HCT116 (cell line): Measurements from ENCODE around the gene SND1. TPM values are rescaled to one million over a fixed set of nuclear protein-coding genes. Genes with fewer than 3 reads are reported as not detected.

Source experiments
- ATAC-seq: fragments of 200-7000 bp; cut with Tn5 transposase; 2 replicates; pipeline ENCODE4 v1.9.1; 2020; ENCODE audit warnings: mild to moderate bottlenecking, moderate library complexity
- BruUV-seq: library from RNA; stranded (reverse); fragments of 400-500 nt; replicated peaks from 2 replicates; lab custom pipeline; 2021; lab: Mats Ljungman, UMichigan
- CTCF ChIA-PET: fragments of 300-600 bp; sonication (Branson Sonifier 250); formaldehyde crosslinking; loops from one replicate; lab custom pipeline; 2021; ENCODE audit warnings: antibody characterized with exemption; lab: Charles Lee
- POLR2A ChIA-PET: fragments of 300-600, 350-600 bp; sonication (Branson Sonifier 250); formaldehyde crosslinking; loops from one replicate; lab custom pipeline; 2021; ENCODE audit warnings: antibody characterized with exemption; lab: Charles Lee
- RAD21 ChIA-PET, 2 experiments: fragments of 300-600 bp; sonication (Branson Sonifier 250); formaldehyde crosslinking; loops; one replicate each; lab custom pipeline; 2023; ENCODE audit warnings: low total read pairs in 2 of 2; ENCODE audit not compliant: uncharacterized antibody in 2 of 2, unreplicated experiment in 2 of 2, low non-redundant PET in 1 of 2; lab: Charles Lee
- DNase-seq: peaks from one replicate; pipeline ENCODE4 v3.0.0-alpha.2; 2010; ENCODE audit warnings: low read depth, low spot score
- H2AFZ ChIP-seq: fragments of 200-600 bp; shearing (Covaris generic), sonication (generic); 2 replicates; pipeline ENCODE4 v1.6.1; 2017; ENCODE audit warnings: low read depth, mixed run types, mixed read lengths, antibody characterized with exemption, low read length; ENCODE audit not compliant: poor library complexity, severe bottlenecking
- H3K27ac ChIP-seq: 2 replicates; pipeline ENCODE4 v1.5.1; 2012; ENCODE audit warnings: low read depth, low read length
- H3K27me3 ChIP-seq: fragments of 200-600 bp; sonication (generic); 2 replicates; pipeline ENCODE4 v1.6.1; 2016; ENCODE audit warnings: mixed run types, low read length, mixed read lengths; ENCODE audit not compliant: insufficient read depth
- H3K36me3 ChIP-seq, 2 experiments: fragments of 200-500 bp in 1 of 2; fragments of 200-600 bp in 1 of 2; sonication (Bioruptor generic) in 1 of 2; sonication (generic) in 1 of 2; 2 replicates each; pipeline versions ENCODE4 v1.5.1 to v1.6.1; 2014 to 2016; ENCODE audit warnings: low read length in 2 of 2, inconsistent platforms in 1 of 2, mixed read lengths in 1 of 2, mixed run types in 1 of 2; ENCODE audit not compliant: insufficient read depth in 2 of 2, control insufficient read depth in 1 of 2
- H3K4me1 ChIP-seq, 2 experiments: fragments of 200-600 bp in 1 of 2; sonication (generic) in 1 of 2; 2 replicates each; pipeline versions ENCODE4 v1.5.1 to v1.6.1; 2012 to 2017; ENCODE audit warnings: low read length in 2 of 2, inconsistent platforms in 1 of 2, mild to moderate bottlenecking in 1 of 2, mixed read lengths in 1 of 2, mixed run types in 1 of 2, moderate library complexity in 1 of 2; ENCODE audit not compliant: insufficient read depth in 2 of 2, control insufficient read depth in 1 of 2
- H3K4me2 ChIP-seq: fragments of 200-600 bp; sonication (generic); 2 replicates; pipeline ENCODE4 v1.6.1; 2017; ENCODE audit warnings: mixed run types, low read length, mixed read lengths
- H3K4me3 ChIP-seq, 2 experiments: fragments of 200-600 bp in 1 of 2; sonication (generic) in 1 of 2; replicated peaks in 1 of 2; 2 replicates each; pipeline ENCODE4 v1.5.1; 2011 to 2016; ENCODE audit warnings: low read length in 2 of 2, control low read depth in 1 of 2, low read depth in 1 of 2, mild to moderate bottlenecking in 1 of 2, mixed read lengths in 1 of 2, mixed run types in 1 of 2
- H3K79me2 ChIP-seq: fragments of 200-600 bp; sonication (generic); 2 replicates; pipeline ENCODE4 v1.6.1; 2017; ENCODE audit warnings: mild to moderate bottlenecking, mixed run types, low read length, moderate library complexity, mixed read lengths; ENCODE audit not compliant: insufficient read depth
- H3K9ac ChIP-seq: fragments of 200-600 bp; sonication (generic); 2 replicates; pipeline ENCODE4 v1.6.1; 2016; ENCODE audit warnings: low read length, mixed read lengths
- H3K9me2 ChIP-seq: fragments of 200-600 bp; sonication (generic), shearing (Covaris generic); 2 replicates; pipeline ENCODE4 v1.6.1; 2017; ENCODE audit warnings: mixed run types, mild to moderate bottlenecking, moderate library complexity; ENCODE audit not compliant: insufficient read depth
- H3K9me3 ChIP-seq, 2 experiments: fragments of 200-500 bp in 1 of 2; fragments of 200-600 bp in 1 of 2; sonication (Bioruptor generic) in 1 of 2; sonication (generic) in 1 of 2; 2 replicates each; pipeline ENCODE4 v1.6.1; 2014 to 2017; ENCODE audit warnings: low read length in 2 of 2, mixed read lengths in 2 of 2, inconsistent platforms in 1 of 2, low read depth in 1 of 2, mild to moderate bottlenecking in 1 of 2, mixed run types in 1 of 2, moderate library complexity in 1 of 2; ENCODE audit not compliant: control insufficient read depth in 1 of 2, insufficient read depth in 1 of 2
- H4K20me1 ChIP-seq: fragments of 200-600 bp; sonication (generic), shearing (Covaris generic); 2 replicates; pipeline ENCODE4 v1.6.1; 2017; ENCODE audit warnings: mixed run types, mild to moderate bottlenecking, moderate library complexity; ENCODE audit not compliant: insufficient read depth
- ATF3 ChIP-seq: IDR thresholded peaks from 2 replicates; pipeline ENCODE4 v1.6.1; 2012
- CBX3 ChIP-seq: IDR thresholded peaks from 2 replicates; pipeline ENCODE4 v1.6.1; 2012; ENCODE audit warnings: low read depth
- CEBPB ChIP-seq: IDR thresholded peaks from 2 replicates; pipeline ENCODE4 v1.6.1; 2012; ENCODE audit warnings: low read depth
- EGR1 ChIP-seq: IDR thresholded peaks from 2 replicates; pipeline ENCODE4 v1.6.1; 2012; ENCODE audit warnings: low read depth
- ELF1 ChIP-seq: IDR thresholded peaks from 2 replicates; pipeline ENCODE4 v1.6.1; 2012; ENCODE audit warnings: low read depth, borderline replicate concordance
- EZH2phosphoT487 ChIP-seq: fragments of 200-600 bp; IDR thresholded peaks from 2 replicates; pipeline ENCODE4 v1.6.1; 2018; ENCODE audit warnings: antibody characterized with exemption, borderline replicate concordance
- FOSL1 ChIP-seq: IDR thresholded peaks from 2 replicates; pipeline ENCODE4 v1.6.1; 2012; ENCODE audit warnings: low read depth
- JUND ChIP-seq: IDR thresholded peaks from 2 replicates; pipeline ENCODE4 v1.6.1; 2012
- POLR2A ChIP-seq: IDR thresholded peaks from 2 replicates; pipeline ENCODE4 v1.7.0; 2011; ENCODE audit warnings: borderline replicate concordance; ENCODE audit not compliant: insufficient read depth, insufficient read length; ENCODE audit errors: extremely low read depth
- POLR2AphosphoS5 ChIP-seq: IDR thresholded peaks from 2 replicates; pipeline ENCODE4 v1.6.1; 2011; ENCODE audit warnings: mild to moderate bottlenecking, low read depth, low read length, moderate library complexity
- RAD21 ChIP-seq: IDR thresholded peaks from 2 replicates; pipeline ENCODE4 v1.6.1; 2012; ENCODE audit warnings: low read depth, mild to moderate bottlenecking
- SIN3A ChIP-seq: IDR thresholded peaks from 2 replicates; pipeline ENCODE4 v1.6.1; 2012; ENCODE audit warnings: low read depth
- SP1 ChIP-seq: IDR thresholded peaks from 2 replicates; pipeline ENCODE4 v1.6.1; 2012; ENCODE audit warnings: low read depth
- SRF ChIP-seq: IDR thresholded peaks from 2 replicates; pipeline ENCODE4 v1.6.1; 2012; ENCODE audit warnings: low read depth
- TCF7L2 ChIP-seq: IDR thresholded peaks from 2 replicates; pipeline ENCODE4 v1.7.0; 2011; ENCODE audit warnings: borderline replicate concordance, inconsistent platforms; ENCODE audit not compliant: insufficient read depth, insufficient read length; ENCODE audit errors: extremely low read depth
- YY1 ChIP-seq: IDR thresholded peaks from 2 replicates; pipeline ENCODE4 v1.6.1; 2011; ENCODE audit warnings: low read length, low read depth, moderate library complexity, mild to moderate bottlenecking; ENCODE audit not compliant: insufficient replicate concordance; ENCODE audit errors: extremely low read depth
- ZBTB33 ChIP-seq: IDR thresholded peaks from 2 replicates; pipeline ENCODE4 v1.6.1; 2011; ENCODE audit warnings: mild to moderate bottlenecking, low read length, moderate library complexity; ENCODE audit not compliant: insufficient replicate concordance; ENCODE audit errors: extremely low read depth
- ZNF274 ChIP-seq: fragments of 200-500 bp; sonication (Bioruptor generic); IDR thresholded peaks from 2 replicates; pipeline ENCODE4 v1.6.1; 2014; ENCODE audit warnings: mild to moderate bottlenecking, low read depth, low read length, inconsistent platforms
- intact Hi-C: fragments of 100-400 bp; cut with micrococcal nuclease; formaldehyde crosslinking; loops from 2 replicates; pipeline ENCODE4 v1.10.0; 2022
- total RNA-seq: library from RNA; stranded (reverse); gene quantifications from one replicate; pipeline ENCODE4 v1.2.1, GENCODE V29; 2021; ENCODE audit not compliant: unreplicated experiment
- TF ChIP-seq, protein P1 (sequence below), 3 experiments: fragments of 200-600 bp in 1 of 3; sonication (generic) in 1 of 3; IDR thresholded peaks in 2 of 3; conservative IDR thresholded peaks in 1 of 3; 2 replicates each; pipeline ENCODE4 v1.5.1; 2012 to 2017; ENCODE audit warnings: low read depth in 2 of 3, low read length in 2 of 3, antibody characterized with exemption in 1 of 3, borderline replicate concordance in 1 of 3, control low read depth in 1 of 3, mild to moderate bottlenecking in 1 of 3, mixed read lengths in 1 of 3, mixed run types in 1 of 3, moderate library complexity in 1 of 3; ENCODE audit not compliant: insufficient read depth in 1 of 3
- TF ChIP-seq, protein P2 (sequence below): IDR thresholded peaks from 2 replicates; pipeline ENCODE4 v1.6.1; 2012; ENCODE audit warnings: low read depth

The SND1 gene
- total RNA-seq, 1 experiment from 2014 or later = 169 TPM

GRCh38 chr7:128074736-128075135 is 422.7 kb downstream of the SND1 start:
- intact Hi-C loops = no loop called here
- RAD21 ChIA-PET = no interaction called here
- Histone ChIP-seq H3K36me3 (peaks cover 0 to 2% of the 10 kb centered on the region in 2 experiments; a peak in 1 of 4 replicates), H3K9me2 (no peaks in the 10 kb centered on the region), H3K9me3 (no peaks in the 10 kb centered on the region), H3K27me3 (no peaks in the 10 kb centered on the region), H3K9ac (no peak overlapping the region), H3K27ac (no peak overlapping the region), H3K79me2 (no peaks in the 10 kb centered on the region), H2AFZ (no peak overlapping the region), H4K20me1 (no peaks in the 10 kb centered on the region), H3K4me3 (no peak overlapping the region), H3K4me1 (no peaks in the 10 kb centered on the region), H3K4me2 (no peak overlapping the region)
- ATAC-seq = no peak
- no TSS peak for BruUV-seq
- no peak for DNase-seq
- POLR2A ChIA-PET = no interaction called here
- TF ChIP-seq ATF3 = no peak
- no peak for TF ChIP-seq ELF1
- no peak for TF ChIP-seq CEBPB
- no peak for TF ChIP-seq ZNF274
- TF ChIP-seq SIN3A = no peak
- no peak for TF ChIP-seq JUND
- TF ChIP-seq, protein P1, sequence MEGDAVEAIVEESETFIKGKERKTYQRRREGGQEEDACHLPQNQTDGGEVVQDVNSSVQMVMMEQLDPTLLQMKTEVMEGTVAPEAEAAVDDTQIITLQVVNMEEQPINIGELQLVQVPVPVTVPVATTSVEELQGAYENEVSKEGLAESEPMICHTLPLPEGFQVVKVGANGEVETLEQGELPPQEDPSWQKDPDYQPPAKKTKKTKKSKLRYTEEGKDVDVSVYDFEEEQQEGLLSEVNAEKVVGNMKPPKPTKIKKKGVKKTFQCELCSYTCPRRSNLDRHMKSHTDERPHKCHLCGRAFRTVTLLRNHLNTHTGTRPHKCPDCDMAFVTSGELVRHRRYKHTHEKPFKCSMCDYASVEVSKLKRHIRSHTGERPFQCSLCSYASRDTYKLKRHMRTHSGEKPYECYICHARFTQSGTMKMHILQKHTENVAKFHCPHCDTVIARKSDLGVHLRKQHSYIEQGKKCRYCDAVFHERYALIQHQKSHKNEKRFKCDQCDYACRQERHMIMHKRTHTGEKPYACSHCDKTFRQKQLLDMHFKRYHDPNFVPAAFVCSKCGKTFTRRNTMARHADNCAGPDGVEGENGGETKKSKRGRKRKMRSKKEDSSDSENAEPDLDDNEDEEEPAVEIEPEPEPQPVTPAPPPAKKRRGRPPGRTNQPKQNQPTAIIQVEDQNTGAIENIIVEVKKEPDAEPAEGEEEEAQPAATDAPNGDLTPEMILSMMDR (IDR thresholded peaks at IDR 0.05 in 2 of 3, conservative IDR thresholded peaks at IDR 0.05 in 1 of 3; ENCODE audit: borderline replicate concordance in 1 of 3, insufficient read depth in 1 of 3, low read depth in 2 of 3, low read length in 2 of 3) = no peak
- TF ChIP-seq ZBTB33 = no peak
- no peak for TF ChIP-seq POLR2A
- no peak for TF ChIP-seq POLR2AphosphoS5
- TF ChIP-seq RAD21 = no peak
- TF ChIP-seq, protein P2, sequence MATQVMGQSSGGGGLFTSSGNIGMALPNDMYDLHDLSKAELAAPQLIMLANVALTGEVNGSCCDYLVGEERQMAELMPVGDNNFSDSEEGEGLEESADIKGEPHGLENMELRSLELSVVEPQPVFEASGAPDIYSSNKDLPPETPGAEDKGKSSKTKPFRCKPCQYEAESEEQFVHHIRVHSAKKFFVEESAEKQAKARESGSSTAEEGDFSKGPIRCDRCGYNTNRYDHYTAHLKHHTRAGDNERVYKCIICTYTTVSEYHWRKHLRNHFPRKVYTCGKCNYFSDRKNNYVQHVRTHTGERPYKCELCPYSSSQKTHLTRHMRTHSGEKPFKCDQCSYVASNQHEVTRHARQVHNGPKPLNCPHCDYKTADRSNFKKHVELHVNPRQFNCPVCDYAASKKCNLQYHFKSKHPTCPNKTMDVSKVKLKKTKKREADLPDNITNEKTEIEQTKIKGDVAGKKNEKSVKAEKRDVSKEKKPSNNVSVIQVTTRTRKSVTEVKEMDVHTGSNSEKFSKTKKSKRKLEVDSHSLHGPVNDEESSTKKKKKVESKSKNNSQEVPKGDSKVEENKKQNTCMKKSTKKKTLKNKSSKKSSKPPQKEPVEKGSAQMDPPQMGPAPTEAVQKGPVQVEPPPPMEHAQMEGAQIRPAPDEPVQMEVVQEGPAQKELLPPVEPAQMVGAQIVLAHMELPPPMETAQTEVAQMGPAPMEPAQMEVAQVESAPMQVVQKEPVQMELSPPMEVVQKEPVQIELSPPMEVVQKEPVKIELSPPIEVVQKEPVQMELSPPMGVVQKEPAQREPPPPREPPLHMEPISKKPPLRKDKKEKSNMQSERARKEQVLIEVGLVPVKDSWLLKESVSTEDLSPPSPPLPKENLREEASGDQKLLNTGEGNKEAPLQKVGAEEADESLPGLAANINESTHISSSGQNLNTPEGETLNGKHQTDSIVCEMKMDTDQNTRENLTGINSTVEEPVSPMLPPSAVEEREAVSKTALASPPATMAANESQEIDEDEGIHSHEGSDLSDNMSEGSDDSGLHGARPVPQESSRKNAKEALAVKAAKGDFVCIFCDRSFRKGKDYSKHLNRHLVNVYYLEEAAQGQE = no peak
- no peak for TF ChIP-seq SP1
- TF ChIP-seq FOSL1 = no peak
- no peak for TF ChIP-seq TCF7L2
- TF ChIP-seq EGR1 = no peak
- TF ChIP-seq CBX3 = no peak
- no peak for TF ChIP-seq YY1
- TF ChIP-seq SRF = no peak
- TF ChIP-seq EZH2phosphoT487 = no peak
- CTCF ChIA-PET = no interaction called here
